ENCODE results near the gene PRX. TPM values are rescaled to one million over a fixed set of nuclear protein-coding genes. Genes with fewer than 3 reads are reported as not detected.

The PRX gene
- total RNA-seq, 1 donor from 2014 or later, result 1.3 TPM

GRCh38 chr19:40444000-40444824 is 31.0 kb upstream of the PRX start, which contains the start of gene SERTAD3:
Gene SERTAD3, minus strand, starts transcription at chr19:40444335. Its CDS starts 2,255 bp downstream, at chr19:40442080.
- TF ChIP-seq CTCF (conservative IDR thresholded peaks at IDR 0.05; ENCODE audit: low read depth, low read length), result no peak
- H3K4me3 ChIP-seq (ENCODE audit: low read depth, low read length), result peak within 1 kb of the TSS; percentile 83
- no peak for DNase-seq (ENCODE audit: low read depth)

- peak overlapping the region; percentile 83 for H3K4me3 ChIP-seq (ENCODE audit: low read depth, low read length)
- TF ChIP-seq CTCF (conservative IDR thresholded peaks at IDR 0.05; ENCODE audit: low read depth, low read length), result no peak
- peak; percentile 85 for DNase-seq (ENCODE audit: low read depth)
These were observed 30.2 kb upstream of the PRX start for GRCh38 chr19:40443131-40443999.

- no peak for DNase-seq (ENCODE audit: low read depth)
- TF ChIP-seq CTCF (conservative IDR thresholded peaks at IDR 0.05; ENCODE audit: low read depth, low read length), result no peak
- peak overlapping the region; percentile 83 for H3K4me3 ChIP-seq (ENCODE audit: low read depth, low read length)
These were observed 29.4 kb upstream of the PRX start for GRCh38 chr19:40442328-40443130.

- H3K4me3 ChIP-seq (ENCODE audit: low read depth, low read length), result no peak overlapping the region
- no peak for DNase-seq (ENCODE audit: low read depth)
These were observed 28.6 kb upstream of the PRX start for GRCh38 chr19:40441719-40442253.

GRCh38 chr19:40438284-40438683 is 25.1 kb upstream of the PRX start:
- no peak for DNase-seq (ENCODE audit: low read depth)
- no peak for TF ChIP-seq CTCF (conservative IDR thresholded peaks at IDR 0.05; ENCODE audit: low read depth, low read length)
- H3K4me3 ChIP-seq (ENCODE audit: low read depth, low read length), result no peak overlapping the region

More at GRCh38 chr19:40441719-40442253, 28.6 kb upstream of the PRX start:
- no peak for TF ChIP-seq CTCF (conservative IDR thresholded peaks at IDR 0.05; ENCODE audit: low read depth, low read length)
